HUES48 (cell line): ENCODE measurements around the gene PCK1.

ENCODE experiments used
- H3K27ac ChIP-seq: one replicate; pipeline ENCODE4 v1.7.0; 2013; ENCODE audit warnings: low read depth, low read length, inconsistent platforms
- H3K27me3 ChIP-seq: 2 replicates; pipeline ENCODE4 v1.6.1; 2013; ENCODE audit warnings: mild to moderate bottlenecking, low read length; ENCODE audit not compliant: control insufficient read depth, insufficient read depth
- H3K36me3 ChIP-seq: 2 replicates; pipeline ENCODE4 v1.6.1; 2013; ENCODE audit warnings: low read length; ENCODE audit not compliant: control insufficient read depth, insufficient read depth
- H3K4me1 ChIP-seq: 2 replicates; pipeline ENCODE4 v1.6.1; 2013; ENCODE audit warnings: mild to moderate bottlenecking, low read length; ENCODE audit not compliant: control insufficient read depth, insufficient read depth
- H3K4me3 ChIP-seq: 2 replicates; pipeline ENCODE4 v1.5.1; 2013; ENCODE audit warnings: mild to moderate bottlenecking, low read depth, low read length
- H3K9ac ChIP-seq: 2 replicates; pipeline ENCODE4 v1.6.1; 2013; ENCODE audit warnings: mild to moderate bottlenecking, low read depth, low read length, moderate library complexity
- H3K9me3 ChIP-seq: 2 replicates; pipeline ENCODE4 v1.6.1; 2013; ENCODE audit warnings: low read length; ENCODE audit not compliant: control insufficient read depth, insufficient read depth

Gene PCK1

DNA sequence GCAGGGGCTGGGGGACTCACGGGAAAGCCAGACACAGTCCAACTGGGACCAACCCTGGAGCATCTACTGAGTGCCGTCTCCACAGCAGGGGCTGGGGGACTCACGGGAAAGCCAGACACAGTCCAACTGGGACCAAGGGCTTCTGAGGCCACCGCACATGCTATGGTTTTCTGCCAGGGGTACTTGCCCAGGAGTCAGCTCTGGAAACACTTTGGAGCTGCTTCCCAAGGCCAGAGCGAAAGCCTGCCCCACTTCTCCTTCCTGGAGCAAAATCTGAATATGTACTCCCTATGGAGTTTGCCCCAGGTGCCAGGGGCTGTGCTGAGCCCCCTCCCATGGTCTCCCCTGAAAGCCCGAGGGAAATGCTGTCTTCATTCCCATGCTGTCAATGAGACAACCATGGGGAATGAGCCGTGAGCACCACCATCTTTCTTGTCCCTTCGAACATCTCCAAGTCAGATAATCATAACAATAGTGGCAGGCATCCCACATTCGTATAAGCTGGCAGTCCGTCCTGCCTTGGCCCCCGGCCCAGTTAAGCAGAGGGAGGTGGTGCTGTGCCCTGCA lies 18.5 kb downstream of the PCK1 start:
- no peak overlapping the region for H3K27ac ChIP-seq
- no peaks in the 10 kb centered on the region for H3K4me1 ChIP-seq
- no peaks in the 10 kb centered on the region for H3K27me3 ChIP-seq
- H3K9ac ChIP-seq = no peak overlapping the region
- no peaks in the 10 kb centered on the region for H3K9me3 ChIP-seq
- H3K4me3 ChIP-seq = no peak overlapping the region
- no peaks in the 10 kb centered on the region for H3K36me3 ChIP-seq

GRCh38 chr20:57579898-57580447 lies 19.1 kb downstream of the PCK1 start:
- no peaks in the 10 kb centered on the region for H3K36me3 ChIP-seq
- no peak overlapping the region for H3K4me3 ChIP-seq
- no peaks in the 10 kb centered on the region for H3K27me3 ChIP-seq
- H3K9me3 ChIP-seq = no peaks in the 10 kb centered on the region
- no peak overlapping the region for H3K27ac ChIP-seq
- no peak overlapping the region for H3K9ac ChIP-seq
- no peaks in the 10 kb centered on the region for H3K4me1 ChIP-seq

DNA sequence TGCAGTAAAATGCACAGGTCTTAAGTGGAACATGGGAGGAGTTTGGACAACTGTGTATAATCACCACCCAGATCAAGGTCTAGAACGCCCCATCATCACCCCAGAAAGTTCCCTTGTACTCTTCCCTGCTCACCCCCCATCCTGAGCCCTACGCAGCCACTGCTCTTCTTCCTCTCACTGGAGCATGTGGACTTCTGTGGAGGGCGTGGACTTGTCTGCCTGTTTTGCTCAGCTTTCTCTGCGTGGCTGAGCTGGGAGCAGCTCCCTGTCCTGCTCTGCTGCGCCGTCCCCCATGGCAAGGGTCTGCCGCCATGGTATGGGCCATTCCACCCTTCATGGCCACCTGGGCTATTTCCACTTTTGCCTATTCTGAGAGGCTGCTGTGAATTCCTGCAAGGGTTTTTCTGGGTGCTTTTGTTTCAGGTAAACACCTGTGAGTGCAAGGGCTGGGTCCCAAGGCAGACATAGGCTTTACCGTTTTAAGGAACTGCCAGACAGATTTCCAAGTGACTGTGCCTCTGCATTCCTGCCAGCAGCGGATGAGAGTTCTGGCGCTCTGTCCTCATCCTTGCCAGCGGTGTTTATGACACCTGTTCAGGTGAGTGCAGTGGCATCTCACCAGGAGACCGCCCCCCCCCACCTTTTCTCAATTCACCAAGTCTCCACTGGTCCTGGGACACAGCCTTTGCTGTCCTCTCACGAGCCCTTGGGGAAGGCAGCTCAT lies 19.7 kb downstream of the PCK1 start:
- H3K9ac ChIP-seq = no peak overlapping the region
- H3K27ac ChIP-seq = no peak overlapping the region
- no peak overlapping the region for H3K4me3 ChIP-seq
- H3K27me3 ChIP-seq = no peaks in the 10 kb centered on the region
- H3K4me1 ChIP-seq = no peaks in the 10 kb centered on the region
- H3K9me3 ChIP-seq = no peaks in the 10 kb centered on the region
- no peaks in the 10 kb centered on the region for H3K36me3 ChIP-seq

GRCh38 chr20:57581202-57582028 lies 20.5 kb downstream of the PCK1 start:
- H3K9ac ChIP-seq = no peak overlapping the region
- no peak overlapping the region for H3K4me3 ChIP-seq
- no peaks in the 10 kb centered on the region for H3K9me3 ChIP-seq
- no peaks in the 10 kb centered on the region for H3K4me1 ChIP-seq
- H3K27me3 ChIP-seq = no peaks in the 10 kb centered on the region
- no peak overlapping the region for H3K27ac ChIP-seq
- no peaks in the 10 kb centered on the region for H3K36me3 ChIP-seq

- no peaks in the 10 kb centered on the region for H3K9me3 ChIP-seq
- no peaks in the 10 kb centered on the region for H3K4me1 ChIP-seq
- H3K9ac ChIP-seq = no peak overlapping the region
- no peak overlapping the region for H3K4me3 ChIP-seq
- no peaks in the 10 kb centered on the region for H3K27me3 ChIP-seq
- no peaks in the 10 kb centered on the region for H3K36me3 ChIP-seq
- no peak overlapping the region for H3K27ac ChIP-seq
Measured at GRCh38 chr20:57582029-57582378, 21.1 kb downstream of the PCK1 start.

DNA sequence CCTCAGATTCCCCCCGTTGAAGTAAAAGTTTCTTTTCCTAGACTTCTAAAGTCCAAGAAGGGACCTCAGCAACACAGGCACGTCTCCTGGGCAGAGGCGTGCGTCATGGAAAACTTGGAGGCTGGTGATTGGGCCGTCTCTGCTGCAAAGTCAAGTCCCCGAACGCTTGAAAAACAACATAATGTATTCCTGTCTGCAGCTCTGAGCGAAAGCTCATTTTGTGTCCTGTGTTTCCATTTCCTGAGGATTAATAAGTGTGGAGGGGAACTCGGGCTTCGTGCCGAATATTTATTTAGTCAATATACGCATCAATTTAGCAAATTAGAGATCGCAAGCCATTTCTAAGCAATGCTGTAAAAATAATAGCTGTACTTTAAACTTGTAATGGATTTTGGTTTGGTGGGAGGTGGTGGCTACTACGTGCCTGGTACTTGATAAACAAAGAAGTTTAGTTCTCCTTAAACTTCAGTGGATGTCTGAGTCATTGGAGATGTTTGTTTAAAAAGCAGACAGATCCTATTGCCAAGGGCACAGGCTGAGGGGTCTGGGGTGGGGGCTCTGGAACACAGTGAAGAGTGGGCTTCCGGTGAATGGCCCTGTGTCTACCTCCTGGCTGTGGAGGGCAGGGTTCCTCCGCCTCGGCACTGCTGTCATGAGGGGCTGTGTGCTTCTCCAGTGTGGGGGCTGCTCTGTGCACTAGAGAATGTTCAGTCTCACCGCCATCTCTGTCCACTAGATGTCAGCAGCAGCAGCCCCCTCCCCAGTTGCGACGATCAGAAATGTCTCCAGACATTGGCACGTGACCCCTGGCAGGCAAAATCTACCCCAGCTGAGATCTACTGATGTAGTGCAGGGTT lies 21.8 kb downstream of the PCK1 start:
- H3K9ac ChIP-seq = no peak overlapping the region
- no peak overlapping the region for H3K27ac ChIP-seq
- no peaks in the 10 kb centered on the region for H3K27me3 ChIP-seq
- no peaks in the 10 kb centered on the region for H3K36me3 ChIP-seq
- H3K9me3 ChIP-seq = no peaks in the 10 kb centered on the region
- H3K4me1 ChIP-seq = no peaks in the 10 kb centered on the region
- H3K4me3 ChIP-seq = no peak overlapping the region

DNA sequence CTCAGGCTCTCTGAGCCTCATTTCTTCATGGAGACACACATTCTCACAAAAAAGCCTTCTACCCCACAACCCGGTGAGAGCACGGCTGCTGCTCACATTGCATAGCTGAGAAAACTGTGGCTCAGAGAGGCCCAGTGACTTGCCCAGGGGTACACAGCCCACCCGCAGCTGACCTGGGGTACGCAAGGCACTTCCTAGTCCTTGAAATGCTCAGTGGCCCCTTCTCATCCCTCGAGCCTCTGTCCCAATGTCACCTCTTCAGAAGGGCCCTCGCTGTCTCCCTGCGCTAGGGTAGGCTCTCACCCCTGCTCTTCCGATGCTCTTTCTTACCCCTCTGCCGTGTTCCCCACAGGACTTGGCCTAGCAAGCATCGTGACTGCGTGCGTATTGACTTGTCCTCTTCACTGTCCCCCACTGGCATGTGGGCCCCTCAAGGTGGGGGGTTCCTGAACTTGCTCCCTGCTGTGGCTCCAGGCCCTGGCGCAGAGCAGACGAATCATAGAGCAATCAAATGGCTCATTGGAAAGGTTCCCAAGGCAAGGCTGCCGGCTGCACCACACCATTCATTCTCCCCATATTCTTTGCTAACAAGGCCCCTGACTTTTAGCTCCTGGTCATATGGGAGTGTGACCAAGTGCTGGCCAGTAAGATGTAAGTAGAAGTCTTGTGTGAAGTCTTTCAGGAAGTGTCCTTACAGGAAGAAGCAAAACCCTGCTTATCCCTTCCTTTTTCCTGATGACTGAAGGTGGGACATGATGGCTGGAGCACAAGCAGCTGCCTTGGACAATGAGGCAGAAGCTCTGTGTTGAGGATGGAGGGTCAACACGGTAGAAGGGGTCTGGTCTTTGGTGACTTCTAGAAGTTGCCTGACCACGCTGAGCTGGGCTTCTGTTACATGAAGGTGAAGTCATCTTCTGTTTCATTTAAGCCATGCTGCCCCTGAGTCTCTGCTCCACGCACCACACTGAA lies 22.7 kb downstream of the PCK1 start:
- Histone ChIP-seq H3K27ac (no peak overlapping the region), H3K4me3 (no peak overlapping the region)

DNA sequence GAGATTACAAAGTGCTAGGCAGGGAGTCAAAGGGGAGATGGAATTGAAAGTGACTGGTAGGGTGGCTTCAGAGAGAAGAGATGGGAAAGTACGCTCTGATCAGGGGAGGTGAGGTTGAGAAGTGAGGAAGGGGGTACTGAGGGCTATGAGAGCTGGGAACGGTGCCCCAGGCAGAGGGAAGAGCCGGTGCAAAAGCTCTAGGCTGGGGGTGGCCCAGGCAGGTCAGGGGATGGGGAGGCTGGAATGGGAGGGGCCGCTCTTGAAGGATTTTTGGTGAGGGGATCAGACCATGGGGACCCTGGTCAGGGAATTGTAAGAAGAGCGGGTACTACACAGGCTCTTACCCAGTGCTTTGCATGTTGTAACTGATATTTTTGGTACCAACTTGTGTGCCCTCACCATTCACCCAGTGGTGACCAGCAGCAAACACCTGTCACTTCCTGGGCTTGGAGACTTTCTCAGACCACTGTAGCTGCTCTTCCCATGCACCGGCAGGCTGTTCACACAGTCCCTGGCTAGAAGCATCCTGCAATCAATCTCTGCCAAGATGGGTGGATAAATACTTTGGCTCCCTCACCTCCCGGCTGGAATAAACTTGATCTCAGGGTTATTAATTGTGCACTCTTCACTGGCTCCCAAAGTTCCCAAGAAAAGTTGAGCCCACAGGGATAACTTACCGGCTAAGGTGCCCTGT lies 24.0 kb downstream of the PCK1 start:
- Histone ChIP-seq H3K9me3 (no peaks in the 10 kb centered on the region), H3K9ac (no peak overlapping the region), H3K27me3 (no peaks in the 10 kb centered on the region), H3K36me3 (no peaks in the 10 kb centered on the region), H3K27ac (no peak overlapping the region), H3K4me3 (no peak overlapping the region), H3K4me1 (no peaks in the 10 kb centered on the region)

More for the DNA sequence above, 22.7 kb downstream of the PCK1 start:
- no peaks in the 10 kb centered on the region for H3K27me3 ChIP-seq
- H3K9me3 ChIP-seq = no peaks in the 10 kb centered on the region
- H3K4me1 ChIP-seq = no peaks in the 10 kb centered on the region
- no peaks in the 10 kb centered on the region for H3K36me3 ChIP-seq
- no peak overlapping the region for H3K9ac ChIP-seq

GRCh38 chr20:57585466-57586213 lies 24.7 kb downstream of the PCK1 start:
- H3K27me3 ChIP-seq = no peaks in the 10 kb centered on the region

More at GRCh38 chr20:57585466-57586213, 24.7 kb downstream of the PCK1 start:
- Histone ChIP-seq H3K9me3 (no peaks in the 10 kb centered on the region), H3K27ac (no peak overlapping the region), H3K36me3 (no peaks in the 10 kb centered on the region), H3K9ac (no peak overlapping the region), H3K4me3 (no peak overlapping the region), H3K4me1 (no peaks in the 10 kb centered on the region)
